H1 (cell line): Measurements from ENCODE around the gene CLCA1. TPM values are rescaled to one million over a fixed set of nuclear protein-coding genes. Genes with fewer than 3 reads are reported as not detected.
A peak's percentile ranks its signal among the peaks of the same experiment; 100 is the strongest.

ENCODE experiments used
- CTCF ChIA-PET: fragments of 300-600 bp; sonication (Branson Sonifier 250); formaldehyde crosslinking; loops from one replicate; lab custom pipeline; 2021; ENCODE audit not compliant: partially characterized antibody; lab: Charles Lee
- POLR2A ChIA-PET: fragments of 300-600 bp; sonication (Branson Sonifier 250); formaldehyde crosslinking; loops from one replicate; lab custom pipeline; 2021; ENCODE audit warnings: inconsistent platforms; ENCODE audit not compliant: partially characterized antibody; lab: Charles Lee
- DNase-seq, 2 experiments: peaks; one replicate each; pipeline versions ENCODE4 v3.0.0 to v3.0.0-alpha.2; 2010 to 2022; ENCODE audit warnings: low spot score in 2 of 2, low read depth in 1 of 2, mixed read lengths in 1 of 2
- FAIRE-seq: peaks from 2 replicates; lab custom pipeline; 2011; peaks lifted over from hg19 to GRCh38; lab: Jason Lieb, UNC
- H2AFZ ChIP-seq: 2 replicates; pipeline ENCODE4 v1.8.1; 2012; ENCODE audit warnings: low read length, inconsistent platforms
- H2AK5ac ChIP-seq: 2 replicates; pipeline ENCODE4 v1.6.1; 2013; ENCODE audit warnings: low read depth, low read length
- H2BK120ac ChIP-seq: replicated peaks from 2 replicates; pipeline ENCODE3; 2013; ENCODE audit warnings: low read depth, low read length, inconsistent platforms
- H2BK12ac ChIP-seq: 2 replicates; pipeline ENCODE4 v1.6.1; 2013; ENCODE audit warnings: low read depth, low read length
- H2BK15ac ChIP-seq: 2 replicates; pipeline ENCODE4 v1.6.1; 2013; ENCODE audit warnings: low read length
- H2BK20ac ChIP-seq: 2 replicates; pipeline ENCODE4 v1.6.1; 2013; ENCODE audit warnings: low read length
- H2BK5ac ChIP-seq: 2 replicates; pipeline ENCODE4 v1.6.1; 2013; ENCODE audit warnings: low read depth, low read length
- H3K14ac ChIP-seq: 2 replicates; pipeline ENCODE4 v1.6.1; 2013; ENCODE audit warnings: inconsistent platforms; ENCODE audit not compliant: insufficient read length
- H3K18ac ChIP-seq: 2 replicates; pipeline ENCODE4 v1.6.1; 2013; ENCODE audit warnings: low read length; ENCODE audit errors: extremely low read depth
- H3K23ac ChIP-seq: 2 replicates; pipeline ENCODE4 v1.6.1; 2013; ENCODE audit warnings: inconsistent platforms; ENCODE audit not compliant: insufficient read length
- H3K23me2 ChIP-seq: 2 replicates; pipeline ENCODE4 v1.6.1; 2013; ENCODE audit warnings: low read depth, low read length
- H3K27ac ChIP-seq: 2 replicates; pipeline ENCODE4 v1.6.1; 2011; ENCODE audit warnings: low read depth, low read length, inconsistent platforms
- H3K27me3 ChIP-seq, 4 experiments: replicated peaks in 1 of 4; 1 replicate in 1 of 4; 2 replicates in 3 of 4; pipeline versions ENCODE4 v1.6.1 to v1.8.1; 2011 to 2013; ENCODE audit warnings: low read length in 3 of 4, mild to moderate bottlenecking in 3 of 4, inconsistent platforms in 2 of 4, mixed read lengths in 2 of 4, moderate library complexity in 1 of 4; ENCODE audit not compliant: control insufficient read depth in 3 of 4, insufficient read depth in 3 of 4; ENCODE audit errors: extremely low read depth in 1 of 4
- H3K36me3 ChIP-seq, 4 experiments: 2 replicates each; pipeline versions ENCODE4 v1.6.1 to v1.8.1; 2011 to 2013; ENCODE audit warnings: mild to moderate bottlenecking in 4 of 4, low read length in 3 of 4, moderate library complexity in 2 of 4, control low read depth in 1 of 4, inconsistent platforms in 1 of 4; ENCODE audit not compliant: insufficient read depth in 4 of 4, control insufficient read depth in 2 of 4
- H3K4ac ChIP-seq: replicated peaks from 2 replicates; pipeline ENCODE3; 2013; ENCODE audit warnings: low read length, low read depth, mixed read lengths, inconsistent platforms; ENCODE audit not compliant: insufficient read length
- H3K4me1 ChIP-seq, 4 experiments: replicated peaks in 1 of 4; 1 replicate in 1 of 4; 2 replicates in 3 of 4; pipeline versions ENCODE4 v1.6.1 to v1.8.1; 2011 to 2013; ENCODE audit warnings: low read length in 3 of 4, inconsistent platforms in 2 of 4, mixed read lengths in 1 of 4; ENCODE audit not compliant: insufficient read depth in 4 of 4, control insufficient read depth in 3 of 4
- H3K4me2 ChIP-seq, 2 experiments: 2 replicates each; pipeline versions ENCODE4 v1.6.1 to v1.8.1; 2011 to 2013; ENCODE audit warnings: low read depth in 2 of 2, low read length in 2 of 2, control low read depth in 1 of 2, inconsistent platforms in 1 of 2, mild to moderate bottlenecking in 1 of 2; ENCODE audit not compliant: insufficient read depth in 1 of 2
- H3K4me3 ChIP-seq, 4 experiments: fragments of 200-600, 300-600 bp in 1 of 4; sonication (generic), shearing (Covaris generic), sonication (Bioruptor Twin) in 1 of 4; 2 replicates each; pipeline versions ENCODE4 v1.5.1 to v1.8.1; 2011 to 2016; ENCODE audit warnings: low read length in 4 of 4, low read depth in 3 of 4, control low read depth in 2 of 4, inconsistent platforms in 2 of 4, mild to moderate bottlenecking in 2 of 4, mixed read lengths in 1 of 4, moderate library complexity in 1 of 4; ENCODE audit not compliant: insufficient read depth in 2 of 4; ENCODE audit errors: extremely low read depth in 1 of 4
- H3K56ac ChIP-seq: replicated peaks from 2 replicates; pipeline ENCODE3; 2013; ENCODE audit warnings: low read depth, mild to moderate bottlenecking, mixed read lengths, low read length, inconsistent platforms; ENCODE audit not compliant: insufficient read length
- H3K79me1 ChIP-seq: 2 replicates; pipeline ENCODE4 v1.6.1; 2013; ENCODE audit warnings: low read depth, low read length, control low read depth
- H3K79me2 ChIP-seq, 2 experiments: 2 replicates each; pipeline versions ENCODE4 v1.6.1 to v1.8.1; 2012 to 2013; ENCODE audit warnings: low read length in 2 of 2, mild to moderate bottlenecking in 2 of 2, inconsistent platforms in 1 of 2; ENCODE audit not compliant: insufficient read depth in 2 of 2, control insufficient read depth in 1 of 2
- H3K9ac ChIP-seq, 4 experiments: replicated peaks in 1 of 4; 1 replicate in 1 of 4; 2 replicates in 3 of 4; pipeline versions ENCODE4 v1.6.1 to v1.8.1; 2011 to 2013; ENCODE audit warnings: low read depth in 3 of 4, low read length in 3 of 4, control low read depth in 2 of 4, mild to moderate bottlenecking in 2 of 4, moderate library complexity in 2 of 4, inconsistent platforms in 1 of 4; ENCODE audit errors: extremely low read depth in 1 of 4
- H3K9me3 ChIP-seq, 2 experiments: 2 replicates each; pipeline versions ENCODE4 v1.6.1 to v1.8.1; 2012 to 2013; ENCODE audit warnings: mild to moderate bottlenecking in 2 of 2, moderate library complexity in 2 of 2, control low read depth in 1 of 2, inconsistent platforms in 1 of 2, low read depth in 1 of 2, low read length in 1 of 2, mixed read lengths in 1 of 2; ENCODE audit not compliant: insufficient read depth in 2 of 2
- H4K20me1 ChIP-seq, 2 experiments: replicated peaks in 1 of 2; 2 replicates each; pipeline versions ENCODE3 to v1.8.1; 2011 to 2013; ENCODE audit warnings: inconsistent platforms in 2 of 2, low read length in 2 of 2, mild to moderate bottlenecking in 1 of 2; ENCODE audit not compliant: insufficient read depth in 2 of 2, control insufficient read depth in 1 of 2
- H4K5ac ChIP-seq: 2 replicates; pipeline ENCODE4 v1.6.1; 2013; ENCODE audit warnings: low read length, low read depth, mixed read lengths, inconsistent platforms; ENCODE audit not compliant: insufficient read length
- H4K8ac ChIP-seq: 2 replicates; pipeline ENCODE4 v1.8.0; 2013; ENCODE audit warnings: mild to moderate bottlenecking, moderate library complexity, low read length, inconsistent platforms; ENCODE audit not compliant: insufficient read depth; ENCODE audit errors: extremely low read depth
- H4K91ac ChIP-seq: replicated peaks from 2 replicates; pipeline ENCODE3; 2013; ENCODE audit warnings: low read length, mixed read lengths, inconsistent platforms; ENCODE audit not compliant: insufficient read length
- EZH2 ChIP-seq: fragments of 200-600 bp; sonication (generic); IDR thresholded peaks from 2 replicates; pipeline ENCODE4 v1.7.1; 2012; ENCODE audit warnings: low read depth, mild to moderate bottlenecking, moderate library complexity, low read length, inconsistent platforms; ENCODE audit not compliant: severe bottlenecking
- HDAC6 ChIP-seq: IDR thresholded peaks from one replicate; pipeline ENCODE4 v1.7.1; 2012; ENCODE audit warnings: low read depth, mild to moderate bottlenecking, inconsistent platforms, low read length, moderate library complexity
- KDM5A ChIP-seq: fragments of 200-600 bp; IDR thresholded peaks from 2 replicates; pipeline ENCODE4 v1.7.1; 2012; ENCODE audit warnings: mild to moderate bottlenecking, low read length, inconsistent platforms, mixed read lengths
- POLR2AphosphoS5 ChIP-seq: IDR thresholded peaks from 2 replicates; pipeline ENCODE4 v1.6.1; 2011; ENCODE audit warnings: low read depth, low read length
- SIRT6 ChIP-seq: IDR thresholded peaks from one replicate; pipeline ENCODE4 v1.7.1; 2012; ENCODE audit warnings: low read length, inconsistent platforms
- SP4 ChIP-seq: IDR thresholded peaks from 2 replicates; pipeline ENCODE4 v1.6.1; 2012; ENCODE audit warnings: low read length, inconsistent platforms
- TAF1 ChIP-seq: IDR thresholded peaks from 2 replicates; pipeline ENCODE4 v1.6.1; 2011; ENCODE audit warnings: mild to moderate bottlenecking, low read depth, low read length
- TAF7 ChIP-seq: optimal IDR thresholded peaks from 2 replicates; pipeline ENCODE3; 2011; ENCODE audit warnings: low read depth, mild to moderate bottlenecking, inconsistent platforms, low read length, moderate library complexity, borderline replicate concordance
- TBP ChIP-seq: IDR thresholded peaks from 2 replicates; pipeline ENCODE4 v1.6.1; 2011; ENCODE audit warnings: low read depth, low read length, improper control_type of control experiment
- WGBS, 2 experiments: shearing (Covaris generic) in 1 of 2; methylation state at CpG; one replicate each; pipeline versions ENCODE4 v1.1.6 to v1.1.7; 2013 to 2015; ENCODE audit warnings: low lambda C conversion rate in 2 of 2, mixed read lengths in 2 of 2, inconsistent platforms in 1 of 2, low coverage in 1 of 2, missing lambda C conversion rate in 1 of 2; ENCODE audit not compliant: insufficient replicate concordance in 2 of 2, insufficient coverage in 1 of 2, insufficient read length in 1 of 2; ENCODE audit errors: extremely low coverage in 1 of 2, missing lambda C conversion rate in 1 of 2; 5-methylcytosine and 5-hydroxymethylcytosine counted together
- polyA plus RNA-seq, 7 experiments: library from polyadenylated mRNA; depleted of rRNA in 3 of 7; stranded (reverse) in 5 of 7; unstranded in 2 of 7; fragments of >200 nt in 5 of 7; fragments of 200-250 nt in 2 of 7; gene quantifications; 1 replicate in 5 of 7; 2 replicates in 1 of 7; 4 replicates in 1 of 7; pipeline versions ENCODE4 v1.2.1 to v1.2.3, GENCODE V29; 2011 to 2013; ENCODE audit warnings: missing spikeins in 2 of 7, mixed read lengths in 2 of 7
- total RNA-seq: library from RNA; stranded (reverse); fragmentation: NEBNext Ultra II Directional; extraction: Animal tissue kit (Norgen Biotek cat#: 25700); gene quantifications from 2 replicates; pipeline ENCODE4 v1.2.1, GENCODE V29; 2021
- TF ChIP-seq, protein P1 (sequence below): IDR thresholded peaks from 2 replicates; pipeline ENCODE4 v1.6.1; 2012; ENCODE audit warnings: inconsistent platforms

The CLCA1 gene
- total and polyA plus RNA-seq, 2 of the 8 experiments (the other 6 are each of a cell fraction or from before 2014, with no cell fraction given): not detected

DNA sequence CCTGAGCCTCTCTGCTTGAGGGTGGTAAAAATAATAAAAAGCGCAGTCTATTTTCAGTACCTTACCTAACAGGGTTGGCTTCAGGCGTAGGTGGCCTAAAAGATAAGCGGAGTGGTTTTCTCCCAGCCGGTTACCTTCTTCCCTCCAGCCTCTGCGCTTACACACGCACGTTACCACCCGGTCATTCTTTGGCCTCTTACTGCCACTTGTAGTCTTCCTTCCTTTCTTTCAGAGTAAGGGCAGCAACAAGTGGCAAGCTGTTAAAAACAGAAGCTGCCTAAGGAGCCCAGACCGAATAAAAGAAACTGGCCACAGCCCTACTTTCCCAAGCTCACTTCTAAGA lies 35.4 kb downstream of the CLCA1 start:
- no peak overlapping the region for H3K9ac ChIP-seq
- no peak overlapping the region for H3K56ac ChIP-seq
- 82% methylated on average over 9 of the region's 9 CpGs; no CpG with 5 or more reads in 1 of the 2 experiments for WGBS, 2 experiments
- H4K5ac ChIP-seq: no peak overlapping the region
- ChIA-PET POLR2A (interaction anchor here (0.9 to 1.8 kb wide), 3 partner anchors 108 to 923 kb away, joined by 3 to 8 read pairs (median 4); partner anchors contain the start of genes ODF2L and SH3GLB1), CTCF (interaction anchor here (0.7 to 8.1 kb wide), 18 partner anchors 8 to 1735 kb away, joined by 3 to 79 read pairs (median 4); partner anchors contain the start of gene SH3GLB1)
- H2AK5ac ChIP-seq: no peak overlapping the region
- H2BK20ac ChIP-seq: peak overlapping the region; percentile 29; the same call in 1 of the 2 replicates
- no peak overlapping the region for H4K8ac ChIP-seq
- no peak overlapping the region; a peak in 1 of 8 replicates for H3K4me3 ChIP-seq
- no peak overlapping the region for H3K14ac ChIP-seq
- no peaks in the 10 kb centered on the region for H4K20me1 ChIP-seq
- peak overlapping the region; percentile 86; the same call in 1 of the 2 replicates for H2BK5ac ChIP-seq
- no peak overlapping the region; the same call in 1 of the 2 replicates for H2BK15ac ChIP-seq
- H3K23ac ChIP-seq: no peak overlapping the region
- DNase-seq (no peak), FAIRE-seq (no peak)
- no peaks in the 10 kb centered on the region for H3K27me3 ChIP-seq
- peaks cover 13 to 21% (median 15%) of the 10 kb centered on the region in 4 experiments for H3K4me1 ChIP-seq
- peak overlapping the region; percentile 93 for H4K91ac ChIP-seq
- peak overlapping the region; percentile 66; the same call in 1 of the 2 replicates for H2AFZ ChIP-seq
- H3K4me2 ChIP-seq: peak overlapping the region in 1 of 2 experiments; percentile 88; a peak in 2 of 4 replicates
- H3K9me3 ChIP-seq: peaks cover 0 to 7% of the 10 kb centered on the region in 2 experiments; a peak in 2 of 4 replicates
- H3K18ac ChIP-seq: peak overlapping the region; percentile 89
- H3K4ac ChIP-seq: no peak overlapping the region
- no peaks in the 10 kb centered on the region for H3K79me1 ChIP-seq
- no peaks in the 10 kb centered on the region for H3K23me2 ChIP-seq
- no peak overlapping the region for H3K27ac ChIP-seq
- peak overlapping the region; percentile 97; the same call in 1 of the 2 replicates for H2BK12ac ChIP-seq
- H2BK120ac ChIP-seq: no peak overlapping the region
- H3K36me3 ChIP-seq: no peaks in the 10 kb centered on the region
- no peaks in the 10 kb centered on the region for H3K79me2 ChIP-seq
- no peak for TF ChIP-seq TAF7
- no peak for TF ChIP-seq KDM5A
- no peak for TF ChIP-seq POLR2AphosphoS5
- TF ChIP-seq TBP: no peak
- no peak for TF ChIP-seq HDAC6
- no peak for TF ChIP-seq EZH2
- no peak for TF ChIP-seq SP4
- TF ChIP-seq SIRT6: no peak
- TF ChIP-seq, protein P1, sequence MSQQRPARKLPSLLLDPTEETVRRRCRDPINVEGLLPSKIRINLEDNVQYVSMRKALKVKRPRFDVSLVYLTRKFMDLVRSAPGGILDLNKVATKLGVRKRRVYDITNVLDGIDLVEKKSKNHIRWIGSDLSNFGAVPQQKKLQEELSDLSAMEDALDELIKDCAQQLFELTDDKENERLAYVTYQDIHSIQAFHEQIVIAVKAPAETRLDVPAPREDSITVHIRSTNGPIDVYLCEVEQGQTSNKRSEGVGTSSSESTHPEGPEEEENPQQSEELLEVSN: no peak
- TF ChIP-seq TAF1: no peak
